CD14-positive monocyte (primary cell): ENCODE results near the gene RASGRP2. TPM values are rescaled to one million over a fixed set of nuclear protein-coding genes. Genes with fewer than 3 reads are reported as not detected.

Experiments
- DNase-seq, 3 donors: peaks; one replicate each; pipeline ENCODE4 v3.0.0-alpha.2; 2011 to 2022
- H2AFZ ChIP-seq: 2 replicates; pipeline ENCODE4 v1.6.0; 2012; ENCODE audit warnings: mild to moderate bottlenecking, low read depth, low read length, inconsistent platforms; ENCODE audit not compliant: insufficient read depth, poor library complexity, severe bottlenecking
- H3K27ac ChIP-seq, 2 donors: 1 replicate in 1 of 2; 2 replicates in 1 of 2; pipeline ENCODE4 v1.5.1; 2012 to 2013; ENCODE audit warnings: low read length in 2 of 2, control low read depth in 1 of 2, inconsistent platforms in 1 of 2, low read depth in 1 of 2, mild to moderate bottlenecking in 1 of 2
- H3K27me3 ChIP-seq, 2 donors: one replicate each; pipeline versions ENCODE4 v1.6.0 to v1.6.1; 2011 to 2013; ENCODE audit warnings: low read length in 2 of 2; ENCODE audit not compliant: control insufficient read depth in 2 of 2, insufficient read depth in 2 of 2
- H3K36me3 ChIP-seq, 2 donors: replicated peaks in 1 of 2; 1 replicate in 1 of 2; 2 replicates in 1 of 2; pipeline versions ENCODE4 v1.5.1 to v1.6.1; 2012 to 2013; ENCODE audit warnings: low read length in 2 of 2, control low read depth in 1 of 2, inconsistent platforms in 1 of 2, mild to moderate bottlenecking in 1 of 2; ENCODE audit not compliant: insufficient read depth in 2 of 2, control insufficient read depth in 1 of 2
- H3K4me1 ChIP-seq, 2 donors: 1 replicate in 1 of 2; 2 replicates in 1 of 2; pipeline versions ENCODE4 v1.5.1 to v1.6.1; 2012 to 2013; ENCODE audit warnings: low read length in 2 of 2, control low read depth in 1 of 2, inconsistent platforms in 1 of 2, mild to moderate bottlenecking in 1 of 2, moderate library complexity in 1 of 2; ENCODE audit not compliant: insufficient read depth in 2 of 2, control insufficient read depth in 1 of 2
- H3K4me2 ChIP-seq: replicated peaks from 2 replicates; pipeline ENCODE3; 2012; ENCODE audit warnings: low read length, moderate library complexity, mild to moderate bottlenecking; ENCODE audit not compliant: poor library complexity, severe bottlenecking; ENCODE audit errors: extremely low read depth
- H3K4me3 ChIP-seq, 3 experiments: fragments of 200-600 bp in 1 of 3; sonication (generic) in 1 of 3; replicated peaks in 1 of 3; 1 replicate in 2 of 3; 2 replicates in 1 of 3; pipeline ENCODE4 v1.5.1; 2011 to 2013; ENCODE audit warnings: low read length in 3 of 3, mild to moderate bottlenecking in 3 of 3, control low read depth in 2 of 3, low read depth in 2 of 3, inconsistent platforms in 1 of 3, moderate library complexity in 1 of 3
- H3K79me2 ChIP-seq: 2 replicates; pipeline ENCODE4 v1.6.0; 2012; ENCODE audit warnings: mild to moderate bottlenecking, control low read depth, inconsistent platforms, low read length, moderate library complexity; ENCODE audit not compliant: insufficient read depth
- H3K9ac ChIP-seq: 2 replicates; pipeline ENCODE4 v1.6.0; 2017; ENCODE audit warnings: low read length, mild to moderate bottlenecking; ENCODE audit not compliant: insufficient read depth, poor library complexity, severe bottlenecking
- H3K9me3 ChIP-seq, 2 donors: replicated peaks in 1 of 2; 1 replicate in 1 of 2; 2 replicates in 1 of 2; pipeline versions ENCODE4 v1.5.1 to v1.6.1; 2012 to 2013; ENCODE audit warnings: low read length in 2 of 2, control low read depth in 1 of 2; ENCODE audit not compliant: control insufficient read depth in 1 of 2, insufficient read depth in 1 of 2
- H4K20me1 ChIP-seq: 2 replicates; pipeline ENCODE4 v1.6.0; 2012; ENCODE audit warnings: mild to moderate bottlenecking, low read length, control low read depth, moderate library complexity; ENCODE audit not compliant: insufficient read depth
- H3K27ac Mint-ChIP-seq, 7 donors: one replicate each; pipeline ENCODE4 v1.8.0; 2020; ENCODE audit warnings: mild to moderate bottlenecking in 7 of 7, mixed read lengths in 7 of 7, moderate library complexity in 6 of 7, inconsistent platforms in 2 of 7
- H3K27me3 Mint-ChIP-seq, 3 donors: one replicate each; pipeline ENCODE4 v1.8.0; 2021 to 2022; ENCODE audit warnings: low read depth in 3 of 3, mild to moderate bottlenecking in 3 of 3, mixed read lengths in 3 of 3, moderate library complexity in 3 of 3, inconsistent platforms in 1 of 3
- H3K36me3 Mint-ChIP-seq, 2 donors: one replicate each; pipeline ENCODE4 v1.8.0; 2020; ENCODE audit warnings: mixed read lengths in 2 of 2, inconsistent platforms in 1 of 2, mild to moderate bottlenecking in 1 of 2
- H3K4me1 Mint-ChIP-seq: one replicate; pipeline ENCODE4 v1.8.0; 2020; ENCODE audit warnings: mild to moderate bottlenecking, mixed read lengths
- H3K4me3 Mint-ChIP-seq, 2 donors: one replicate each; pipeline ENCODE4 v1.8.0; 2020; ENCODE audit warnings: mild to moderate bottlenecking in 2 of 2, mixed read lengths in 2 of 2, moderate library complexity in 1 of 2
- H3K9me3 Mint-ChIP-seq, 7 donors: one replicate each; pipeline ENCODE4 v1.8.0; 2020 to 2022; ENCODE audit warnings: mixed read lengths in 7 of 7, mild to moderate bottlenecking in 6 of 7, moderate library complexity in 6 of 7, inconsistent platforms in 2 of 7
- WGBS: methylation state at CpG from one replicate; pipeline ENCODE4 v1.1.5; 2013; ENCODE audit warnings: missing lambda C conversion rate; ENCODE audit not compliant: insufficient coverage; 5-methylcytosine and 5-hydroxymethylcytosine counted together
- intact Hi-C, 2 donors: fragments of 100-400 bp; cut with micrococcal nuclease; formaldehyde crosslinking; loops; one replicate each; pipeline versions ENCODE4 v1.15.0 to v1.15.1; 2023
- polyA plus RNA-seq, 3 donors: library from polyadenylated mRNA; depleted of rRNA in 1 of 3; unstranded in 2 of 3; stranded (reverse) in 1 of 3; fragments of 300-500 nt in 2 of 3; fragments of >200 nt in 1 of 3; fragmentation: Illumina TruSeq in 2 of 3; gene quantifications; 1 replicate in 2 of 3; 2 replicates in 1 of 3; pipeline ENCODE4 v1.2.3, GENCODE V29; 2012 to 2021
- TF ChIP-seq, protein P1 (sequence below): fragments of 200-600 bp; IDR thresholded peaks from one replicate; pipeline ENCODE4 v1.8.0; 2022; ENCODE audit warnings: antibody characterized with exemption, mild to moderate bottlenecking

RASGRP2 gene
- polyA plus RNA-seq, 3 donors, result 67.6 to 242 (median 68.8) TPM

- Histone ChIP-seq H4K20me1 (no peaks in the 10 kb centered on the region), H3K9ac (no peak overlapping the region), H3K79me2 (no peaks in the 10 kb centered on the region), H3K4me3 (no peak overlapping the region), H3K9me3 (peaks cover 0 to 9% of the 10 kb centered on the region in 2 donors), H3K27me3 (peaks cover 20 to 66% of the 10 kb centered on the region in 2 donors), H2AFZ (no peak overlapping the region), H3K36me3 (no peaks in the 10 kb centered on the region), H3K4me1 (peaks cover 3 to 11% of the 10 kb centered on the region in 2 donors), H3K4me2 (no peak overlapping the region), H3K27ac (no peak overlapping the region)
- intact Hi-C loops, result no loop called here
- Mint-ChIP-seq H3K27ac (peak overlapping the region in 1 of 7 donors; percentile 37), H3K9me3 (peaks cover 0 to 13% (median 6%) of the 10 kb centered on the region in 7 donors), H3K36me3 (peaks cover 2 to 3% of the 10 kb centered on the region in 2 donors), H3K27me3 (peaks cover 59 to 82% (median 61%) of the 10 kb centered on the region in 3 donors), H3K4me1 (peaks cover 3% of the 10 kb centered on the region), H3K4me3 (no peak overlapping the region)
- TF ChIP-seq, protein P1, sequence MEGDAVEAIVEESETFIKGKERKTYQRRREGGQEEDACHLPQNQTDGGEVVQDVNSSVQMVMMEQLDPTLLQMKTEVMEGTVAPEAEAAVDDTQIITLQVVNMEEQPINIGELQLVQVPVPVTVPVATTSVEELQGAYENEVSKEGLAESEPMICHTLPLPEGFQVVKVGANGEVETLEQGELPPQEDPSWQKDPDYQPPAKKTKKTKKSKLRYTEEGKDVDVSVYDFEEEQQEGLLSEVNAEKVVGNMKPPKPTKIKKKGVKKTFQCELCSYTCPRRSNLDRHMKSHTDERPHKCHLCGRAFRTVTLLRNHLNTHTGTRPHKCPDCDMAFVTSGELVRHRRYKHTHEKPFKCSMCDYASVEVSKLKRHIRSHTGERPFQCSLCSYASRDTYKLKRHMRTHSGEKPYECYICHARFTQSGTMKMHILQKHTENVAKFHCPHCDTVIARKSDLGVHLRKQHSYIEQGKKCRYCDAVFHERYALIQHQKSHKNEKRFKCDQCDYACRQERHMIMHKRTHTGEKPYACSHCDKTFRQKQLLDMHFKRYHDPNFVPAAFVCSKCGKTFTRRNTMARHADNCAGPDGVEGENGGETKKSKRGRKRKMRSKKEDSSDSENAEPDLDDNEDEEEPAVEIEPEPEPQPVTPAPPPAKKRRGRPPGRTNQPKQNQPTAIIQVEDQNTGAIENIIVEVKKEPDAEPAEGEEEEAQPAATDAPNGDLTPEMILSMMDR, result no peak
- DNase-seq, result no peak
- WGBS, result 75% methylated on average over 2 of the region's 4 CpGs
Observed at GRCh38 chr11:64717268-64717578, 26.7 kb downstream of the RASGRP2 start.

- Histone ChIP-seq H3K36me3 (no peaks in the 10 kb centered on the region), H3K4me1 (peaks cover 8 to 14% of the 10 kb centered on the region in 2 donors), H3K9ac (no peak overlapping the region), H2AFZ (no peak overlapping the region), H3K4me3 (no peak overlapping the region), H4K20me1 (no peaks in the 10 kb centered on the region), H3K27ac (no peak overlapping the region), H3K4me2 (no peak overlapping the region), H3K9me3 (peaks cover 0 to 12% of the 10 kb centered on the region in 2 donors), H3K27me3 (peaks cover 24 to 66% of the 10 kb centered on the region in 2 donors), H3K79me2 (no peaks in the 10 kb centered on the region)
- no peak for DNase-seq
- Mint-ChIP-seq H3K27me3 (peaks cover 59 to 82% (median 62%) of the 10 kb centered on the region in 3 donors), H3K27ac (peak overlapping the region in 1 of 7 donors; percentile 40), H3K4me3 (peak overlapping the region in 1 of 2 donors; percentile 55), H3K4me1 (peaks cover 9% of the 10 kb centered on the region), H3K9me3 (peaks cover 0 to 15% (median 9%) of the 10 kb centered on the region in 7 donors), H3K36me3 (peaks cover 6% of the 10 kb centered on the region in 2 donors)
- WGBS, result 48% methylated on average over 19 of the region's 21 CpGs
- TF ChIP-seq, protein P1, result no peak
- intact Hi-C loops, result no loop called here
Observed at GRCh38 chr11:64716473-64717267, 27.3 kb downstream of the RASGRP2 start.
